HFFc6 (cell line): Measurements from ENCODE around the gene CACNB4. TPM values are rescaled to one million over a fixed set of nuclear protein-coding genes. Genes with fewer than 3 reads are reported as not detected.

Experiments
- DNase-seq: peaks from one replicate; pipeline ENCODE4 v3.0.0-alpha.2; 2018
- H3K27ac Mint-ChIP-seq: 2 replicates; pipeline ENCODE4 v1.8.0; 2020; ENCODE audit warnings: mild to moderate bottlenecking, mixed read lengths
- H3K27me3 Mint-ChIP-seq: 2 replicates; pipeline ENCODE4 v1.8.0; 2021; ENCODE audit warnings: mild to moderate bottlenecking, moderate library complexity, mixed read lengths; ENCODE audit not compliant: insufficient read depth
- H3K36me3 Mint-ChIP-seq: 2 replicates; pipeline ENCODE4 v1.8.0; 2021; ENCODE audit warnings: low read depth, mixed read lengths
- H3K4me1 Mint-ChIP-seq: 2 replicates; pipeline ENCODE4 v1.8.0; 2020; ENCODE audit warnings: low read depth, mixed read lengths
- H3K4me3 Mint-ChIP-seq: 2 replicates; pipeline ENCODE4 v1.8.0; 2020; ENCODE audit warnings: mild to moderate bottlenecking, moderate library complexity, mixed read lengths
- H3K9me3 Mint-ChIP-seq: 2 replicates; pipeline ENCODE4 v1.8.0; 2020; ENCODE audit warnings: mild to moderate bottlenecking, mixed read lengths
- long read RNA-seq: library from polyadenylated mRNA; unstranded; transcript quantifications from one replicate; pipeline ENCODE4 v2.0.0, GENCODE V29; 2019
- total RNA-seq, 6 experiments: library from RNA; stranded (reverse); fragmentation: NEBNext Ultra II Directional; extraction: Animal tissue kit (Norgen Biotek cat#: 25700); gene quantifications; 2 replicates in 1 of 6; 3 replicates in 5 of 6; pipeline ENCODE4 v1.2.3, GENCODE V29; 2021
- TF ChIP-seq, protein P1 (sequence below): fragments of 200-600 bp; sonication (generic); IDR thresholded peaks from 2 replicates; pipeline ENCODE4 v1.5.0; 2021; ENCODE audit warnings: antibody characterized with exemption, mild to moderate bottlenecking

Gene CACNB4
- under 1 TPM in 3 of 6 experiments, not detected in 3; 0.05 to 0.23 (median 0.21) TPM for total RNA-seq
- long read RNA-seq = 0 reads

DNA sequence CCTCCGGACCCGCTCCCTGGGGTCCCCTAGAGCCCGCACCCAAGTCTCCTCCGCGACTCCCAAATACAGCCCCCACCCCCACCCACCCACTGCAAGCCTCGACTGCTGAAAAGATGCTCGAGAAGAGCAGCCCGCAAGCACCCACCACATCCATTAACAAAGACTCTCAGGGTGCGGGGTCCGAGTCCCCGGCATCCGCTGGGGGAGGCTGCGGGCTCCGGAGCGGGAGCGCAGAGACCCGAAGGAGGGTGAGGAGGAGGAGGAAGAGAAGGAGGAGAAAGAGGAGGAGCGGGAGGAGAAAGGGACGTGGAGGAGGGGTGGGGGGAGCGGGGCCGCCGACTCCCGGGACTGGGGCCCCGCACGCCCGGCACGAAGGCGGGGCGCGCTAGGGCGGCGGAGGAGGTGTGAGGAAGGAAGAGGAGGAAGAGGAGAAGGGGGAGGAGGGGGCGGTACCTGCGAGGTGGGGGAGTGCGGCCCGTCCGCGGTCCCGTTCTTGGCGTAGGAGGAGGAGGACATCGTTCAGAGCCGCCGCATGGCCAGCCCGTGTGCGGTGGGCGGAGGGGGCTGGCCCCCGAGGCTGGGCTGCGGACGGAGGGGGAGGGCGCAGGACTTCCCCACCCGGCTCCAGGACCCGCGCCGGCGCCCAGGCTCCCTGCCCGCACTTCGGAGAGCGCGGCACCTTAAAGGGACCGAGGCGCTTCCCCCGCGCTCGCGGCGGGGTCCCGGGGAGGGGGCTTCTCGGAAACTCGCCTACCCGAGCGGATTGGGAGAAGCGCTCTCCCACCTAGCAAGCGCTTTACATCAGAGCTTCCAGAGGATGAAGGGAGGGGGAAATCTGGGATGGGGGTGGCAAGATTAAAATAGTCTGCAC is at the start of gene CACNB4:
TSS of gene CACNB4 (minus strand) at position 549 of the 871 bp plus-strand sequence.
- no peak for DNase-seq
- Mint-ChIP-seq H3K4me3 (peak within 1 kb of the TSS; percentile 84), H3K27me3 (peaks cover 46% of the 10 kb centered on the region), H3K9me3 (no peaks in the 10 kb centered on the region), H3K4me1 (peaks cover 19% of the 10 kb centered on the region), H3K36me3 (no peaks in the 10 kb centered on the region), H3K27ac (no peak within 1 kb of the TSS)
- TF ChIP-seq, protein P1, sequence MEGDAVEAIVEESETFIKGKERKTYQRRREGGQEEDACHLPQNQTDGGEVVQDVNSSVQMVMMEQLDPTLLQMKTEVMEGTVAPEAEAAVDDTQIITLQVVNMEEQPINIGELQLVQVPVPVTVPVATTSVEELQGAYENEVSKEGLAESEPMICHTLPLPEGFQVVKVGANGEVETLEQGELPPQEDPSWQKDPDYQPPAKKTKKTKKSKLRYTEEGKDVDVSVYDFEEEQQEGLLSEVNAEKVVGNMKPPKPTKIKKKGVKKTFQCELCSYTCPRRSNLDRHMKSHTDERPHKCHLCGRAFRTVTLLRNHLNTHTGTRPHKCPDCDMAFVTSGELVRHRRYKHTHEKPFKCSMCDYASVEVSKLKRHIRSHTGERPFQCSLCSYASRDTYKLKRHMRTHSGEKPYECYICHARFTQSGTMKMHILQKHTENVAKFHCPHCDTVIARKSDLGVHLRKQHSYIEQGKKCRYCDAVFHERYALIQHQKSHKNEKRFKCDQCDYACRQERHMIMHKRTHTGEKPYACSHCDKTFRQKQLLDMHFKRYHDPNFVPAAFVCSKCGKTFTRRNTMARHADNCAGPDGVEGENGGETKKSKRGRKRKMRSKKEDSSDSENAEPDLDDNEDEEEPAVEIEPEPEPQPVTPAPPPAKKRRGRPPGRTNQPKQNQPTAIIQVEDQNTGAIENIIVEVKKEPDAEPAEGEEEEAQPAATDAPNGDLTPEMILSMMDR = no peak

GRCh38 chr2:152134488-152135280 is 35.8 kb upstream of the CACNB4 start:
- Mint-ChIP-seq H3K9me3 (no peaks in the 10 kb centered on the region), H3K4me1 (peaks cover 14% of the 10 kb centered on the region), H3K36me3 (peaks cover 5% of the 10 kb centered on the region; the same call in 1 of the 2 replicates), H3K27me3 (no peaks in the 10 kb centered on the region), H3K4me3 (no peak overlapping the region), H3K27ac (peak overlapping the region; percentile 1; the same call in 1 of the 2 replicates)
- no peak for DNase-seq
- TF ChIP-seq, protein P1 = no peak

- no peak for DNase-seq
- peaks cover 14% of the 10 kb centered on the region for H3K4me1 Mint-ChIP-seq
- H3K27ac Mint-ChIP-seq = no peak overlapping the region
- TF ChIP-seq, protein P1 = no peak
- H3K4me3 Mint-ChIP-seq = no peak overlapping the region
- peaks cover 17% of the 10 kb centered on the region for H3K36me3 Mint-ChIP-seq
- no peaks in the 10 kb centered on the region; the same call in 1 of the 2 replicates for H3K27me3 Mint-ChIP-seq
- no peaks in the 10 kb centered on the region for H3K9me3 Mint-ChIP-seq
Measured at GRCh38 chr2:152132306-152132705, 33.5 kb upstream of the CACNB4 start.

GRCh38 chr2:152127628-152128027 is 28.8 kb upstream of the CACNB4 start:
- Mint-ChIP-seq H3K4me1 (no peaks in the 10 kb centered on the region), H3K36me3 (peaks cover 21% of the 10 kb centered on the region), H3K4me3 (no peak overlapping the region), H3K27ac (no peak overlapping the region), H3K27me3 (no peaks in the 10 kb centered on the region; the same call in 1 of the 2 replicates), H3K9me3 (no peaks in the 10 kb centered on the region)
- TF ChIP-seq, protein P1 = no peak
- no peak for DNase-seq

GRCh38 chr2:152126664-152127063 is 27.8 kb upstream of the CACNB4 start:
- Mint-ChIP-seq H3K36me3 (peaks cover 15% of the 10 kb centered on the region), H3K4me1 (no peaks in the 10 kb centered on the region), H3K27ac (no peak overlapping the region), H3K9me3 (no peaks in the 10 kb centered on the region), H3K4me3 (no peak overlapping the region), H3K27me3 (no peaks in the 10 kb centered on the region; the same call in 1 of the 2 replicates)
- TF ChIP-seq, protein P1 = no peak
- DNase-seq = no peak
